ENCODE results near the gene BIRC3.

Gene BIRC3

DNA sequence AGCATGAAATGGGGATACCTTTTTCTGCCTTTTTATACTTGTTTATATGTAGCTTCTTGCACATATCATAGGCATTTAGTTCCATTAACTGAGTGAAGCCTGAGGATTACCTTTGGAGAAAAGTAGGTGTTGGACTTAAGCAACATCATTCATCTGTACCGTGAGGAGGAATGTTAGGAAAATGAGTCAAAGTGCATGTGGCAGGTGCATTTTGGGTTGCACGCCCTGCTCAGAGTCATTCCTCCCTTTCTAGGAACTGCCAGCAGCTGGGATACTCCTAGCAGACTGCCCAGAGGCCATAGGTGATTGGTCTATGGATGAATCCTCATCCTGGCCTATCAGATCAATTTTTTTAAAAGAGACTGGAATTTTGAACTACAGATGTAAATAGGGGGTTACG lies 33.3 kb upstream of the BIRC3 start:
- Histone ChIP-seq H3K23ac (ENCODE audit: low read length) (no peak overlapping the region), H3K79me1 (ENCODE audit: low read length) (peaks cover 6% of the 10 kb centered on the region), H4K91ac (ENCODE audit: low read depth, low read length) (no peak overlapping the region), H3K27me3 (ENCODE audit: insufficient read depth, low read length) (no peaks in the 10 kb centered on the region), H3K4ac (ENCODE audit: low read depth, low read length) (no peak overlapping the region), H2BK120ac (ENCODE audit: insufficient read depth, low read length, poor library complexity) (no peak overlapping the region), H2BK12ac (ENCODE audit: low read length) (no peak overlapping the region), H2BK5ac (ENCODE audit: low read depth, low read length, poor library complexity) (no peak overlapping the region), H3K4me3 (ENCODE audit: low read depth, low read length) (no peak overlapping the region), H3K36me3 (ENCODE audit: control insufficient read depth in 1 of 2, insufficient read depth in 2 of 2, low read length in 2 of 2) (no peaks in the 10 kb centered on the region), H3K9me3 (ENCODE audit: insufficient read depth, low read depth, low read length) (no peaks in the 10 kb centered on the region), H3K4me1 (ENCODE audit: control insufficient read depth in 1 of 2, insufficient read depth in 2 of 2, low read length in 2 of 2) (peaks cover 7 to 9% of the 10 kb centered on the region in 2 experiments), H3K18ac (ENCODE audit: low read length) (no peak overlapping the region), H3K79me2 (ENCODE audit: control insufficient read depth, insufficient read depth, low read length, poor library complexity) (no peaks in the 10 kb centered on the region), H3K9ac (ENCODE audit: low read length) (no peak overlapping the region), H2AFZ (ENCODE audit: insufficient read depth, low read length, poor library complexity) (no peak overlapping the region), H2AK5ac (ENCODE audit: low read length) (no peak overlapping the region), H3K14ac (ENCODE audit: low read length) (no peak overlapping the region), H4K8ac (ENCODE audit: low read depth, low read length) (no peak overlapping the region), H3K27ac (ENCODE audit: low read depth, low read length) (no peak overlapping the region), H3K4me2 (ENCODE audit: low read length) (no peak overlapping the region), H4K12ac (ENCODE audit: low read depth, low read length) (no peak overlapping the region)
- peak; percentile 89 to 90 for DNase-seq
- WGBS (ENCODE audit: extremely low coverage, insufficient coverage, insufficient read length) = no CpG with 5 or more reads among the region's 3 CpGs

DNA sequence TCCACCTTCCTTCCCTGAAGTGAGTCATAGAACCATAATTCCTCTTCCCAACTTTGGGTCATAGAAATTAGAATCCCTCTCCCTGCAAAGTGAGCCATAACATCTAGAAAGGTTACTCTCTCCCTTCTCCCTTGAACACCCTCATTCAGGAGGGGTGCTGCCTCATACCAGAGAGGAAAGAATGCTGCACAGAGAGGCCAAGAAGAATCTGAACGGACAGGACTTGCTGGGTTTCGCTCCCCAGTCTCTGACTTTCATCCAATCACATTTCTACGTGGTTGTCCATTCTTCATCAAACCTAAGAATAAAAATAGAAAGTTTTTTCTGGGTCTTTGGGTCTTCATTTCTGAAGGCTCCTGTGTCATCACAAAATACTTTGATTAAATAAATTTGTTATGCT lies 31.0 kb upstream of the BIRC3 start:
- Histone ChIP-seq H3K4me3 (ENCODE audit: low read depth, low read length) (no peak overlapping the region), H2AK5ac (ENCODE audit: low read length) (no peak overlapping the region), H4K91ac (ENCODE audit: low read depth, low read length) (peak overlapping the region; percentile 84), H3K4me1 (ENCODE audit: control insufficient read depth in 1 of 2, insufficient read depth in 2 of 2, low read length in 2 of 2) (peaks cover 6 to 7% of the 10 kb centered on the region in 2 experiments), H3K4me2 (ENCODE audit: low read length) (peak overlapping the region; percentile 22), H3K4ac (ENCODE audit: low read depth, low read length) (no peak overlapping the region), H3K27me3 (ENCODE audit: insufficient read depth, low read length) (no peaks in the 10 kb centered on the region), H2BK5ac (ENCODE audit: low read depth, low read length, poor library complexity) (peak overlapping the region; percentile 64), H3K9me3 (ENCODE audit: insufficient read depth, low read depth, low read length) (no peaks in the 10 kb centered on the region), H3K23ac (ENCODE audit: low read length) (no peak overlapping the region), H3K18ac (ENCODE audit: low read length) (no peak overlapping the region), H4K8ac (ENCODE audit: low read depth, low read length) (peak overlapping the region; percentile 33), H2AFZ (ENCODE audit: insufficient read depth, low read length, poor library complexity) (no peak overlapping the region), H3K27ac (ENCODE audit: low read depth, low read length) (peak overlapping the region; percentile 67), H3K14ac (ENCODE audit: low read length) (no peak overlapping the region), H3K36me3 (ENCODE audit: control insufficient read depth in 1 of 2, insufficient read depth in 2 of 2, low read length in 2 of 2) (no peaks in the 10 kb centered on the region), H2BK120ac (ENCODE audit: insufficient read depth, low read length, poor library complexity) (peak overlapping the region; percentile 75), H4K12ac (ENCODE audit: low read depth, low read length) (no peak overlapping the region), H3K9ac (ENCODE audit: low read length) (no peak overlapping the region), H3K79me1 (ENCODE audit: low read length) (peaks cover 6% of the 10 kb centered on the region), H2BK12ac (ENCODE audit: low read length) (peak overlapping the region; percentile 83), H3K79me2 (ENCODE audit: control insufficient read depth, insufficient read depth, low read length, poor library complexity) (no peaks in the 10 kb centered on the region)
- peak; percentile 51 to 74 for DNase-seq
- no CpG with 5 or more reads among the region's 3 CpGs for WGBS (ENCODE audit: extremely low coverage, insufficient coverage, insufficient read length)

DNA sequence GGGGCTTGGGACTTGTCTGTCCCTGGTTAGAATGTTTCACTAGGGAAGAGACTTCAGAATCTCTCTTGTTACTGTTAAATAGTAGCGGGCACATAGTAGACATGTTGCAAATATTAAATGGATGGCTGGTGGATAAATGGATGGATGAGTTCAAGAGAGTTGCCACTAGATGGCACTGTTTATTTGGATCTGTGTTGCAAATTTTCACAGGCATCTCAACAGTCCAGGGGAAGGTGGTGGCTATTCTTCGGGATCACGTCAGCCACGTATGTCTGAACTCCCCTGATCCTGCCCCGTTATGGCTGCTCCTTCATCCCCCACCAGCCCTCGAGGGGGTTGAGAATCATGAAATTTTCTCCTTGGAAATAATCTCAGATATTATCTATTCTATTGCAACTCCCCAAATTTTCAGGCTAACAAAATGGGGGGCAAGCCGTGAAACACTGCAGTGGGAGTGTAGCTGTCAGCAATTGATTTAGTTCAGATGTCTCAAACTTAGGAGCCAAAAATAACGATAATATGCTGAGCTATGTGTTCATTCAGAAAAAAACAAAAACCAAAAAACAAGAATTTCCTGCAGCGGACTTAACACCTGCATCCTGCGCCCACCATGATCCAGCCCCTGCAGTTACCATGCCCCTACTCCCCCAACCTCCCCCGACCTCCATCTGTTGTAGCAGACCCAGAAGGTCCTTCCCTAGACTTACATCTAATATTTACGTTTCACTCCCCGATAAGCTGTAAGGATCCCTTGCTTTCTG lies 29.1 kb upstream of the BIRC3 start:
- Histone ChIP-seq H3K4me1 (ENCODE audit: control insufficient read depth in 1 of 2, insufficient read depth in 2 of 2, low read length in 2 of 2) (peaks cover 6 to 7% of the 10 kb centered on the region in 2 experiments), H3K4me3 (ENCODE audit: low read depth, low read length) (no peak overlapping the region), H3K36me3 (ENCODE audit: control insufficient read depth in 1 of 2, insufficient read depth in 2 of 2, low read length in 2 of 2) (no peaks in the 10 kb centered on the region), H3K27me3 (ENCODE audit: insufficient read depth, low read length) (no peaks in the 10 kb centered on the region), H3K14ac (ENCODE audit: low read length) (no peak overlapping the region), H3K9ac (ENCODE audit: low read length) (no peak overlapping the region), H2BK5ac (ENCODE audit: low read depth, low read length, poor library complexity) (no peak overlapping the region), H2BK12ac (ENCODE audit: low read length) (no peak overlapping the region), H2BK120ac (ENCODE audit: insufficient read depth, low read length, poor library complexity) (peak overlapping the region; percentile 20), H4K12ac (ENCODE audit: low read depth, low read length) (no peak overlapping the region), H3K4me2 (ENCODE audit: low read length) (no peak overlapping the region), H3K79me1 (ENCODE audit: low read length) (peaks cover 6% of the 10 kb centered on the region), H4K91ac (ENCODE audit: low read depth, low read length) (no peak overlapping the region), H3K79me2 (ENCODE audit: control insufficient read depth, insufficient read depth, low read length, poor library complexity) (no peaks in the 10 kb centered on the region), H2AK5ac (ENCODE audit: low read length) (no peak overlapping the region), H4K8ac (ENCODE audit: low read depth, low read length) (no peak overlapping the region), H3K18ac (ENCODE audit: low read length) (no peak overlapping the region), H2AFZ (ENCODE audit: insufficient read depth, low read length, poor library complexity) (no peak overlapping the region), H3K27ac (ENCODE audit: low read depth, low read length) (no peak overlapping the region), H3K23ac (ENCODE audit: low read length) (no peak overlapping the region), H3K9me3 (ENCODE audit: insufficient read depth, low read depth, low read length) (no peaks in the 10 kb centered on the region), H3K4ac (ENCODE audit: low read depth, low read length) (no peak overlapping the region)
- no CpG with 5 or more reads among the region's 13 CpGs for WGBS (ENCODE audit: extremely low coverage, insufficient coverage, insufficient read length)
- DNase-seq = peak; percentile 65 to 96

DNA sequence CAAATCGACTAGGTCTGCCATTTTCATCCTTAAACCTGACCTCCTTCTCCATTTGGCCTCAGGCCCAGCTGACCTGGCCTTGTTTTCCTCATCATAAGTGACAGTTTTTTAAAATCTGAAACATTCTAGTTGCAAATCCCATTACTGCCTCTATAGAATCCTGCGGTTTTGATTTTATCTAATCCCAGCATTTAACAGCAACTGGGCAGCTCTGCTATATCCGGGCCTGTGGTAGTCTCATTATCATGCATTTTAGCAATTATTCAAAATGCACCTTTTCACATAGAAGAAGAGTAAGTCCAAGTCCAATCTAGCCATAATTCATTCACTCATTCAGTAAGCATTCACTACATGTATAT lies 28.6 kb upstream of the BIRC3 start:
- H3K4me2 ChIP-seq (ENCODE audit: low read length) = no peak overlapping the region
- H3K9ac ChIP-seq (ENCODE audit: low read length) = no peak overlapping the region
- H4K8ac ChIP-seq (ENCODE audit: low read depth, low read length) = no peak overlapping the region
- H3K23ac ChIP-seq (ENCODE audit: low read length) = no peak overlapping the region
- no peaks in the 10 kb centered on the region for H3K27me3 ChIP-seq (ENCODE audit: insufficient read depth, low read length)
- WGBS (ENCODE audit: extremely low coverage, insufficient coverage, insufficient read length) = no CpG with 5 or more reads among the region's 3 CpGs
- H2AK5ac ChIP-seq (ENCODE audit: low read length) = no peak overlapping the region
- no peak overlapping the region for H4K91ac ChIP-seq (ENCODE audit: low read depth, low read length)
- peak; percentile 61 to 86 for DNase-seq
- H3K9me3 ChIP-seq (ENCODE audit: insufficient read depth, low read depth, low read length) = no peaks in the 10 kb centered on the region
- H3K4ac ChIP-seq (ENCODE audit: low read depth, low read length) = no peak overlapping the region
- H3K79me2 ChIP-seq (ENCODE audit: control insufficient read depth, insufficient read depth, low read length, poor library complexity) = no peaks in the 10 kb centered on the region
- peaks cover 6 to 7% of the 10 kb centered on the region in 2 experiments for H3K4me1 ChIP-seq (ENCODE audit: control insufficient read depth in 1 of 2, insufficient read depth in 2 of 2, low read length in 2 of 2)
- H2AFZ ChIP-seq (ENCODE audit: insufficient read depth, low read length, poor library complexity) = no peak overlapping the region
- H2BK5ac ChIP-seq (ENCODE audit: low read depth, low read length, poor library complexity) = no peak overlapping the region
- H2BK120ac ChIP-seq (ENCODE audit: insufficient read depth, low read length, poor library complexity) = no peak overlapping the region
- H3K14ac ChIP-seq (ENCODE audit: low read length) = no peak overlapping the region
- H3K79me1 ChIP-seq (ENCODE audit: low read length) = peaks cover 6% of the 10 kb centered on the region
- no peak overlapping the region for H3K18ac ChIP-seq (ENCODE audit: low read length)
- H3K27ac ChIP-seq (ENCODE audit: low read depth, low read length) = no peak overlapping the region
- H3K4me3 ChIP-seq (ENCODE audit: low read depth, low read length) = no peak overlapping the region
- no peak overlapping the region for H4K12ac ChIP-seq (ENCODE audit: low read depth, low read length)
- H3K36me3 ChIP-seq (ENCODE audit: control insufficient read depth in 1 of 2, insufficient read depth in 2 of 2, low read length in 2 of 2) = no peaks in the 10 kb centered on the region
- H2BK12ac ChIP-seq (ENCODE audit: low read length) = no peak overlapping the region

All from trophoblast cell (in vitro differentiated cells and primary cell).